PC-9 (cell line): ENCODE data around the gene CTSF. TPM values are rescaled to one million over a fixed set of nuclear protein-coding genes. Genes with fewer than 3 reads are reported as not detected.

Experiments
- BruUV-seq: library from RNA; stranded (reverse); fragments of 400-500 nt; replicated peaks from 2 replicates; lab custom pipeline; 2021; lab: Mats Ljungman, UMichigan
- CTCF ChIA-PET: fragments of 300-600 bp; sonication (Branson Sonifier 250); formaldehyde crosslinking; loops from one replicate; lab custom pipeline; 2022; ENCODE audit warnings: antibody characterized with exemption; lab: Charles Lee
- POLR2A ChIA-PET: fragments of 300-600 bp; sonication (Branson Sonifier 250); formaldehyde crosslinking; loops from one replicate; lab custom pipeline; 2022; ENCODE audit warnings: antibody characterized with exemption; ENCODE audit not compliant: unreplicated experiment; lab: Charles Lee
- DNase-seq, 2 experiments: peaks; one replicate each; pipeline versions ENCODE4 v3.0.0 to v3.0.0-alpha.2; 2015 to 2022; ENCODE audit warnings: mixed read lengths in 1 of 2
- H2AFZ ChIP-seq: fragments of 200-600 bp; sonication (generic); 2 replicates; pipeline ENCODE4 v1.8.1; 2017; ENCODE audit warnings: antibody characterized with exemption
- H3F3A ChIP-seq: fragments of 200-600 bp; sonication (generic); 2 replicates; pipeline ENCODE4 v1.8.1; 2017; ENCODE audit warnings: antibody characterized with exemption, mild to moderate bottlenecking, low read depth; ENCODE audit not compliant: insufficient read depth
- H3K27ac ChIP-seq: fragments of 200-600 bp; sonication (generic); 2 replicates; pipeline ENCODE4 v1.6.1; 2016; ENCODE audit warnings: mixed run types
- H3K27me3 ChIP-seq: fragments of 200-600 bp; sonication (generic); 2 replicates; pipeline ENCODE4 v1.6.1; 2016; ENCODE audit warnings: low read depth, mixed run types; ENCODE audit not compliant: insufficient read depth
- H3K36me3 ChIP-seq: fragments of 200-600 bp; sonication (generic); 2 replicates; pipeline ENCODE4 v1.6.1; 2016; ENCODE audit warnings: low read depth, mixed run types
- H3K4me1 ChIP-seq: fragments of 200-600 bp; sonication (generic); replicated peaks from 2 replicates; pipeline ENCODE4 v1.6.1; 2016; ENCODE audit warnings: mixed run types; ENCODE audit not compliant: insufficient read depth
- H3K4me2 ChIP-seq: fragments of 200-600 bp; sonication (generic); 2 replicates; pipeline ENCODE4 v1.6.1; 2017; ENCODE audit warnings: mixed run types
- H3K4me3 ChIP-seq: fragments of 200-600 bp; sonication (generic); 2 replicates; pipeline ENCODE4 v1.6.1; 2016; ENCODE audit warnings: mixed run types
- H3K79me2 ChIP-seq: fragments of 200-600 bp; sonication (generic); 2 replicates; pipeline ENCODE4 v1.6.1; 2017; ENCODE audit warnings: low read depth, mixed run types
- H3K9me2 ChIP-seq: fragments of 200-600 bp; sonication (generic); 2 replicates; pipeline ENCODE4 v1.8.1; 2017; ENCODE audit warnings: mild to moderate bottlenecking; ENCODE audit not compliant: insufficient read depth
- H3K9me3 ChIP-seq: fragments of 200-600 bp; sonication (generic); 2 replicates; pipeline ENCODE4 v1.8.1; 2016; ENCODE audit warnings: low read depth; ENCODE audit not compliant: insufficient read depth
- H4K20me1 ChIP-seq: fragments of 200-600 bp; sonication (generic); 2 replicates; pipeline ENCODE4 v1.8.1; 2017; ENCODE audit not compliant: insufficient read depth
- CTCF ChIP-seq: fragments of 200-600 bp; sonication (generic); conservative IDR thresholded peaks from 2 replicates; pipeline ENCODE4 v1.6.1; 2017; ENCODE audit warnings: mixed run types, antibody characterized with exemption, mild to moderate bottlenecking, moderate library complexity
- EZH2 ChIP-seq: fragments of 200-600 bp; sonication (generic); IDR thresholded peaks from 2 replicates; pipeline ENCODE4 v1.8.0; 2017; ENCODE audit warnings: antibody characterized with exemption, low read depth
- intact Hi-C: fragments of 100-400 bp; cut with micrococcal nuclease; formaldehyde crosslinking; loops from one replicate; pipeline ENCODE4 v1.10.0; 2022; ENCODE audit not compliant: unreplicated experiment
- total RNA-seq: library from RNA; stranded (reverse); gene quantifications from 2 replicates; pipeline ENCODE4 v1.2.3, GENCODE V29; 2021

The CTSF gene
- total RNA-seq, 1 experiment from 2014 or later: 34.3 TPM

DNA sequence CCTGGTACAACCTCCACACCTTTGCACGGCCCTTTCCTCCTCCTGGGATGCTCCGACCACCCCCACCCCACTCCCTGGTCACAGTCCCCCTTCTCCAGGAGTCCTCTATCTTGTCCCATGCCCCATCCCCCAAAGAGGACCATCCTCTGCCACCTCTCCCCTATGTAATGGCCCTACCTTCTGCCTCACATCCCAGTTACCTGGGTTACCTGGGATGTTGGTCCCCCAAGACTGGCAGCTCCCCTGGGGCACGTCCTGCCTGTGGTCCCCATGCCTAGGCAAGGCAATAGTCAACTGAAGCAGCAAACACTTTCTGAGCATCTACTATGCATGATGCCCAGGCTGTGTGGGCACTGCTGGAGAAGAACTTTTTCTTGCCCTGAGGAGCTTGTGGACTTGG is 13.0 kb downstream of the CTSF start:
- no peak overlapping the region for H3K4me3 ChIP-seq
- POLR2A ChIA-PET: interaction anchor here (0.6 kb wide), 1 partner anchor 11 kb away, joined by 9 read pairs; no protein-coding TSS in a partner anchor
- no peaks in the 10 kb centered on the region for H3K9me3 ChIP-seq
- intact Hi-C loops: no loop called here
- H3K36me3 ChIP-seq: no peaks in the 10 kb centered on the region
- H3K27ac ChIP-seq: no peak overlapping the region
- no peaks in the 10 kb centered on the region for H3K27me3 ChIP-seq
- no peaks in the 10 kb centered on the region for H3K4me1 ChIP-seq
- TF ChIP-seq EZH2 (no peak), CTCF (no peak)
- no TSS peak for BruUV-seq
- no peak overlapping the region for H2AFZ ChIP-seq
- no peak overlapping the region for H3K4me2 ChIP-seq
- H3K9me2 ChIP-seq: no peaks in the 10 kb centered on the region
- no peaks in the 10 kb centered on the region; the same call in 1 of the 2 replicates for H4K20me1 ChIP-seq
- no peaks in the 10 kb centered on the region; the same call in 1 of the 2 replicates for H3F3A ChIP-seq
- CTCF ChIA-PET: interaction anchor here (0.5 kb wide), 1 partner anchor 228 kb away, joined by 3 read pairs; no protein-coding TSS in a partner anchor
- no peaks in the 10 kb centered on the region for H3K79me2 ChIP-seq
- no peak for DNase-seq

- Histone ChIP-seq H3K9me3 (no peaks in the 10 kb centered on the region), H3K9me2 (no peaks in the 10 kb centered on the region), H3F3A (no peaks in the 10 kb centered on the region; the same call in 1 of the 2 replicates), H3K79me2 (no peaks in the 10 kb centered on the region), H3K27me3 (peaks cover 7% of the 10 kb centered on the region; the same call in 1 of the 2 replicates), H4K20me1 (no peaks in the 10 kb centered on the region; the same call in 1 of the 2 replicates), H3K27ac (no peak overlapping the region), H3K36me3 (no peaks in the 10 kb centered on the region), H3K4me1 (no peaks in the 10 kb centered on the region), H3K4me3 (no peak overlapping the region), H2AFZ (no peak overlapping the region), H3K4me2 (no peak overlapping the region)
- no peak for TF ChIP-seq CTCF
- TF ChIP-seq EZH2: no peak
- ChIA-PET CTCF (no interaction called here), POLR2A (interaction anchor here (0.6 kb wide), 1 partner anchor 12 kb away, joined by 9 read pairs; no protein-coding TSS in a partner anchor)
- no peak for DNase-seq
- intact Hi-C loops: no loop called here
- no TSS peak for BruUV-seq
Observed at GRCh38 chr11:66554602-66555001, 13.8 kb downstream of the CTSF start.

GRCh38 chr11:66550887-66551286 is 17.5 kb downstream of the CTSF start:
- CTCF ChIA-PET: no interaction called here
- no TSS peak for BruUV-seq
- no peak for TF ChIP-seq EZH2
- TF ChIP-seq CTCF: no peak
- intact Hi-C loops: no loop called here
- no peak overlapping the region for H3K4me3 ChIP-seq
- H3K4me2 ChIP-seq: no peak overlapping the region
- POLR2A ChIA-PET: no interaction called here
- no peaks in the 10 kb centered on the region for H4K20me1 ChIP-seq
- peaks cover 5% of the 10 kb centered on the region; the same call in 1 of the 2 replicates for H3K4me1 ChIP-seq
- no peaks in the 10 kb centered on the region for H3K79me2 ChIP-seq
- H2AFZ ChIP-seq: no peak overlapping the region
- no peak for DNase-seq
- H3K9me3 ChIP-seq: no peaks in the 10 kb centered on the region
- peaks cover 33% of the 10 kb centered on the region for H3K27me3 ChIP-seq
- no peaks in the 10 kb centered on the region for H3K9me2 ChIP-seq
- H3F3A ChIP-seq: peaks cover 14% of the 10 kb centered on the region; the same call in 1 of the 2 replicates
- no peak overlapping the region for H3K27ac ChIP-seq
- no peaks in the 10 kb centered on the region for H3K36me3 ChIP-seq
